LNCAP (cell line): ENCODE results near the gene CD68.

ENCODE experiments used
- TF ChIP-seq, protein P1 (sequence below): fragments of 450-650 bp; IDR thresholded peaks from 2 replicates; pipeline ENCODE4 v1.5.1; 2017; ENCODE audit warnings: mild to moderate bottlenecking

Gene CD68, protein sequence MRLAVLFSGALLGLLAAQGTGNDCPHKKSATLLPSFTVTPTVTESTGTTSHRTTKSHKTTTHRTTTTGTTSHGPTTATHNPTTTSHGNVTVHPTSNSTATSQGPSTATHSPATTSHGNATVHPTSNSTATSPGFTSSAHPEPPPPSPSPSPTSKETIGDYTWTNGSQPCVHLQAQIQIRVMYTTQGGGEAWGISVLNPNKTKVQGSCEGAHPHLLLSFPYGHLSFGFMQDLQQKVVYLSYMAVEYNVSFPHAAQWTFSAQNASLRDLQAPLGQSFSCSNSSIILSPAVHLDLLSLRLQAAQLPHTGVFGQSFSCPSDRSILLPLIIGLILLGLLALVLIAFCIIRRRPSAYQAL

DNA sequence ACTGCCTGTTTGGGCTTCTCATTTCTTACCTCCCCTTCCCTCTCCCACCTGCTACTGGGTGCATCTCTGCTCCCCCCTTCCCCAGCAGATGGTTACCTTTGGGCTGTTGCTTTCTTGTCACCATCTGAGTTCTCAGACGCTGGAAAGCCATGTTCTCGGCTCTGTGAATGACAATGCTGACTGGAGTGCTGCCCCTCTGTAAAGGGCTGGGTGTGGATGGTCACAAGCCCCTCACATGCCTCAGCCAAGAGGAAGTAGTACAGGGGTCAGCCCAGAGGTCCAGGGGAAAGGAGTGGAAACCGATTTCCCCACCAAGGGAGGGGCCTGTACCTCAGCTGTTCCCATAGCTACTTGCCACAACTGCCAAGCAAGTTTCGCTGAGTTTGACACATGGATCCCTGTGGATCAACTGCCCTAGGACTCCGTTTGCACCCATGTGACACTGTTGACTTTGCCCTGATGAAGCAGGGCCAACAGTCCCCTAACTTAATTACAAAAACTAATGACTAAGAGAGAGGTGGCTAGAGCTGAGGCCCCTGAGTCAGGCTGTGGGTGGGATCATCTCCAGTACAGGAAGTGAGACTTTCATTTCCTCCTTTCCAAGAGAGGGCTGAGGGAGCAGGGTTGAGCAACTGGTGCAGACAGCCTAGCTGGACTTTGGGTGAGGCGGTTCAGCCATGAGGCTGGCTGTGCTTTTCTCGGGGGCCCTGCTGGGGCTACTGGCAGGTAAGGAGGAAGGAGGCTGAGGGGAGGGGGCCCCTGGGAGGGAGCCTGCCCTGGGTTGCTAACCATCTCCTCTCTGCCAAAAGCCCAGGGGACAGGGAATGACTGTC lies at the start of gene CD68:
Gene CD68 (plus strand): TSS at position 638 of the 833 bp plus-strand sequence. CDS start 40 bp downstream, at position 678.
- TF ChIP-seq, protein P1, sequence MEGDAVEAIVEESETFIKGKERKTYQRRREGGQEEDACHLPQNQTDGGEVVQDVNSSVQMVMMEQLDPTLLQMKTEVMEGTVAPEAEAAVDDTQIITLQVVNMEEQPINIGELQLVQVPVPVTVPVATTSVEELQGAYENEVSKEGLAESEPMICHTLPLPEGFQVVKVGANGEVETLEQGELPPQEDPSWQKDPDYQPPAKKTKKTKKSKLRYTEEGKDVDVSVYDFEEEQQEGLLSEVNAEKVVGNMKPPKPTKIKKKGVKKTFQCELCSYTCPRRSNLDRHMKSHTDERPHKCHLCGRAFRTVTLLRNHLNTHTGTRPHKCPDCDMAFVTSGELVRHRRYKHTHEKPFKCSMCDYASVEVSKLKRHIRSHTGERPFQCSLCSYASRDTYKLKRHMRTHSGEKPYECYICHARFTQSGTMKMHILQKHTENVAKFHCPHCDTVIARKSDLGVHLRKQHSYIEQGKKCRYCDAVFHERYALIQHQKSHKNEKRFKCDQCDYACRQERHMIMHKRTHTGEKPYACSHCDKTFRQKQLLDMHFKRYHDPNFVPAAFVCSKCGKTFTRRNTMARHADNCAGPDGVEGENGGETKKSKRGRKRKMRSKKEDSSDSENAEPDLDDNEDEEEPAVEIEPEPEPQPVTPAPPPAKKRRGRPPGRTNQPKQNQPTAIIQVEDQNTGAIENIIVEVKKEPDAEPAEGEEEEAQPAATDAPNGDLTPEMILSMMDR = no peak

DNA sequence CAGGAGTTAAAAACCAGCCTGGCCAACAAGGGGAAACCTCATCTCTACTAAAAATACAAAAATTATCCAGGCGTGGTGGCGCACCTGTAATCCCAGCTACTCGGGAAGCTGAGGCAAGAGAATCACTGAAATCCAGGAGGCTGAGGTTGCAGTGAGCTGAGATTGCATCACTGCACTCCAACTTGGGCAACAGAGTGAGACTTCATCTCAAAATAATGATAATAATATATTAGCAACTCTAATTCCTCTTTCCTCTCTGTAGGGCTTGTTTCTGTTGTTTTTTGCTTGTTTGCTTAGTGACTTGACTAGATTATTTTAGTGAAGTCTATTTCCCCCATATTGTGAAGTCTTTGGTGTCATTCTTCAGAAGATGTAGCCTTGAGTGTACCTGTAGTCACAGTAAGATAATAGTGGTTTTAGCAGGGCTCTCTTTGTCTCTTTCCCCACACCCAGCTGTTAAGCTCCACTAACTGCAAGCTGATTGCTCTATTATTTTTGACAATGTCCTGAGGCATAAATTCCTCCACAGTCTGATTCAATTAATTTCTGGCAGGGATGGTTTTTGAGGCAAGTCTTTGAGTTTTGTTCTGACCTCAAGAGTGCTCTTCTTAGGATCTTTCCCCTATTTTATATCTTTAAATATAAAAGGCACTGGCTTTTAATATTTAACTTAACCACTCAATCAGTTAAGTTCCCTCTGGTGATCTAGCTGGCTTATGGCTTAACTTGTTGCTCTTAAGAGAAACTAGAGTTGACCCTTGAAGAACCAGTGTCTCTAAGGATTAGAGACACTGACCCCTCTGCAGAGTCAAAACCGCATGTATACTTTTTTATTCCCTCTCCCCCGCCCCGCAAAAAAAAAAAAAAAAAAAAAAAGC lies 49.2 kb upstream of the CD68 start:
- TF ChIP-seq, protein P1 = no peak

DNA sequence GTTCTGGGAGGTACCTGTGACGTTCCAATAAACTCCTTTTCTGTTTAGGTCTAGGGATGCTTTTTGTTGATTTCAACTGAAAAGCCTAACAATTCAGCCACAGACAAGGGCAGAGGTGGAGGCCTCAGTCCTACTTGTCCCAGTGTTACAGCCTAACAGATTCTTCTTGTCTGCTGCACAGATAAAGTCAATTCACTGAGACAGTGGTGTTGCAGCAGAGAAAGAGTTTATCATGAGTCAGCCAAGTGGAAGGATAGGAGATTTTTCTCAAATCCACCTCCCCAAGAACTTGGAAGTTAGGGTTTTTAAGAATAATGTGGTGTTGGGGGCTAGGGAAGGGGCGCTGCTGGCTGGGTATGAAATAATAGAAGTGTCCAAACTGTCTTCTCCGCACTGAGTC lies 41.4 kb upstream of the CD68 start:
- TF ChIP-seq, protein P1 = no peak

DNA sequence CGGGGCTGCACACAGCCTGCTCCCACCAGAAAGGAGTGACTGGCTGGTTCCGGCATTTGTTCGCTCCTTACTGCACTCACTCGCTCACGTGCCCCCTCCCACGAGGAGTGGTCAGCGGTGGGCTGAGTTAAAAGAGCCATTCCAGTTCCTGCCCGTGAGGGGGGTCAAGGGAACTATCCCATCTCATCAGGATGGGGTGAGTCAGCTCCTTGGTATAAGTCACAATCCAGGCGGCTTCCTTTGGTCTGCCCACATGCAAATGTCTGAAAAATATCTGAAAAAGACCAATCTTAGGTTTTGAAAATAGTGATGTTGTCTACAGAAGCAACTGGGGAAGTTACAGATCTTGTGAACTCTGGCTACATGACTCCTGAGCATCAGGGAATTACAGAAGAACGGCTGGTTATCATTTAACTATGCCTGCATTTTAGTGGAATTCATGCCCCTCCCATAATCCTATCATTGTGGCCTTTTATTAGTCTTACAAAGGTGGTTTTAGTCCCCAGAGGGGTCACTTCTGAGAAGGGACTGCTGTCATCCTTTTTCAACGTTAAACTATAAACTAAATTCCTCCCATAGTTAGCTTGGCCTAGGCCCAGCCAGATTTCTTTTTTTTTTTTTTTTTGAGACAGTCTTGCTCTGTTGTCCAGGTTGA lies 40.4 kb upstream of the CD68 start:
- TF ChIP-seq, protein P1 = no peak

DNA sequence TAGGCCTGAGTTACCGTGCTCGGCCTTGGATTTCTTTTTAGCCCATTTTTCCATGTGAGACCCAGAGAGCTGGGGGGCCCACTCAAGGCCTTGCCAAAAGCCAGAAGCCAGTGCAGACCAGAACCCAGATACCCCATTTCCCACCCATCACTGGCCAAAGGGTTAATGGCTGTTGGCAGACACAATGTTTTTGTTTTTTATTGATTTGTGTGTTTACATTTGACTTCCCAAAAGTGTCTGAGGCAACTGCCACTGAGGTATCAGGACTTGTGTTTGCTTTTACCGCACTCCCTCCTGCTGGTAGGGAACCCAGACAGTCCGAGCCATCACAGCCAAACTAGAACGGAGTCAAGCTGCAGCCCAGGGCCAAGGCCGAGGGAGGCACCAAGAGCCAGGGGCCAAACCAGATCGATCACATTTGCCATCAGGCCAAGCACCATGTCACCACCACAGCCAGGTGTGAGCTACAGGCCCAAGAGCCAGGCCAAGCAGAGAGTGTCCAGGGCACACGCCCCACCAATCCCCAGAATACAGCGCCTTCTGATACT lies 38.3 kb upstream of the CD68 start:
- TF ChIP-seq, protein P1 = no peak

DNA sequence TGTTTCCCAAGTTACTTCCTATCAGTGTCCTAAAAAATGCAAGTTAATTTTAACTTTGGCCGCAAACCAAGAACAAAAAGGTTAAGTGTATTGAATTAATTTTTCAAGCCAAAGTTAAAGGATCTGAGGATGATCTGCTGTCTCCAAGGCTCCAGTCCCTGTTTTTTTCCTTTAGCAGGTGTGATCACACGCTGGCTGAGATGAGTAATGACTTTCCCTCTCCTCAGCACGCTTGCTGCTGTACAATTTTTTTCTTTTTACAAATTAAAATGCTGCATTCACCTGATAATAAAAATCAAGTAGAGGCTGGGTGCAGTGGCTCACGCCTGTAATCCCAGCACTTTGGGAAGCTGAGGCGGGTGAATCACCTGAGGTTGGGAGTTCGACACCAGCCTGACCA lies 34.5 kb upstream of the CD68 start:
- TF ChIP-seq, protein P1 = no peak
